ENCODE results near the gene EGF. TPM values are rescaled to one million over a fixed set of nuclear protein-coding genes. Genes with fewer than 3 reads are reported as not detected.
"Not testable (repeated sequence)": the region's sequence is repeated elsewhere in the genome, so short reads cannot be mapped to it uniquely, and the experiment has no call there.

EGF gene
- total RNA-seq, 2 experiments from 2014 or later, result not detected

GRCh38 chr4:109930872-109931271 is 18.2 kb downstream of the EGF start:
- no peak for DNase-seq
- no peak overlapping the region for H3K27ac Mint-ChIP-seq
- ChIA-PET CTCF (no interaction called here), POLR2A (no interaction called here)
- H3K4me3 Mint-ChIP-seq, result no peak overlapping the region
- H3K9me3 Mint-ChIP-seq, result no peaks in the 10 kb centered on the region
- no peaks in the 10 kb centered on the region for H3K27me3 Mint-ChIP-seq
- H3K36me3 Mint-ChIP-seq (ENCODE audit: low read depth), result no peaks in the 10 kb centered on the region
- H3K4me1 Mint-ChIP-seq, result no peaks in the 10 kb centered on the region

DNA sequence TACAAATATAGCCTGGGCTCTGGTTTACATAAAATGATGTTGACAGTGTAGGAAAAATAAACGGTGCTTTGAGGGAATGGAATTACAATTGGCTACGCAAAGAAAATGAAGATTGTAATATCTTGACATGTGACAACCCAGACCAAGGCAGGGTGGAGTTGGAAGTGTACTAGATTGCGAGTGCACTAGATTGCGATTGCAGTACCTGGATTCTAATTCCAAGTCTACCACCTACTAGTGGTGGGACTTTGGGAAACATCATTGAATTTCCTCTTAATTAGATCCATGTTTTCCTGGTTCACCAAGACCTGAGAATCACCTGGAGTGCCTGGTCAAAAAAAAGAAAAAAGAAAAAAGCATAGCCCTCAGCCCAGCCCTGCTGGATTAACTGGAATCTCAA is 18.6 kb downstream of the EGF start:
- no peaks in the 10 kb centered on the region for H3K4me1 Mint-ChIP-seq
- H3K27ac Mint-ChIP-seq, result no peak overlapping the region
- no peaks in the 10 kb centered on the region for H3K36me3 Mint-ChIP-seq (ENCODE audit: low read depth)
- DNase-seq, result no peak
- no peak overlapping the region for H3K4me3 Mint-ChIP-seq
- ChIA-PET POLR2A (no interaction called here), CTCF (no interaction called here)
- H3K27me3 Mint-ChIP-seq, result peaks cover under 1% of the 10 kb centered on the region
- no peaks in the 10 kb centered on the region for H3K9me3 Mint-ChIP-seq

GRCh38 chr4:109937352-109937751 is 24.7 kb downstream of the EGF start:
- POLR2A ChIA-PET; H3K4me1 Mint-ChIP-seq; H3K9me3 Mint-ChIP-seq; H3K4me3 Mint-ChIP-seq; DNase-seq; H3K36me3 Mint-ChIP-seq (ENCODE audit: low read depth); H3K27ac Mint-ChIP-seq: not testable (repeated sequence)
- peaks cover 16% of the 10 kb centered on the region for H3K27me3 Mint-ChIP-seq
- CTCF ChIA-PET, result interaction anchor here (0.6 kb wide), 1 partner anchor 228 kb away, joined by 3 read pairs; no protein-coding TSS in a partner anchor

DNA sequence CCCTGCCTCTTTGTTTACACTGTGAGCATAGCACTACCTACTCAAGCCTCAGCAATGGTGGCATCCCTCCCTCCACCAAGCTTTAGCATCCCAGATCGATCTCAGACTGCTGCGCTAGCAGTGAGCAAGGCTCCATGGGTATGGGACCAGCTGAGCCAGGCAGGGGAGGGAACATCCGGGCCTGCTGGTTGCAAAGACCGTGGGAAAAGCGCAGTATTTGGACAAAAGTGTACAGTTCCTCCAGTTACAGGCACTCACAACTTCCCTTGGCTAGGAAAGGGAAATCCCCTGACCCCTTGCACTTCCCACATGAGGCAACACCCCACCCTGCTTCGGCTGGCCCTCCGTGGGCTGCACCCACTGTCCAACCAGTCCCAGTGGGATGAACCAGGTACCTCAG is 26.5 kb downstream of the EGF start:
- CTCF ChIA-PET, result no interaction called here
- no peak overlapping the region for H3K4me3 Mint-ChIP-seq
- DNase-seq, result no peak

DNA sequence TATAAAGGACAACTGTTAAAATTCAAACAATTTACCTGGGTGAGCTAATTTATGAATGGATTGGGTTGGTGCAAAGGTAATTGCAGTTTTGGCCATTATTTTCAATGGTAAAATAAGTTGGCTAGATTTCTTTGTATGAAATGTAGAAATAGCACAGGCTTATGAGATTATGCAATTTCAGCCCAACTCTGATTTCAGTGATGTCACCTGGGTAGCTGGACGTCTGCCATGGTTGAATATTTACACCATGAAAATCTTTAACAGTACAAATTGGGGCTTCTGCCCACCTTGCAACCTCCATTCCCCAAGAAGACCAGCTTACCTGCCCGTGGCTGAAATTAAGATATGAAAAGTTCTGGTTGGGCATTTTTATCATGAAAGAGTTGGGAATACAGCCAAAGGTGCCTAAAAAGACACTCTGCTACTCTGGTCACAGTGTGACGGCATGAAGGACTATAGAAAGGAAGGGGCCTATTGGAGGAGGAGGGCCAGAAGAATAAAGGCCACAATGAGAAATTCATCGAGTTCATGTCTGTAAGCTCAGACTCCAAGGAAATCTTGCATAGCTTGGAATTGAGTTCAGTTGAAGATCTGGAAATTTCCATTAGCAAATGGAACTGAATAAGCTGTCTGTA is 29.7 kb downstream of the EGF start:
- no peak for DNase-seq
- Mint-ChIP-seq H3K4me1 (no peaks in the 10 kb centered on the region), H3K9me3 (no peaks in the 10 kb centered on the region), H3K27me3 (peaks cover 6% of the 10 kb centered on the region), H3K27ac (no peak overlapping the region), H3K4me3 (no peak overlapping the region), H3K36me3 (ENCODE audit: low read depth) (no peaks in the 10 kb centered on the region)
- CTCF ChIA-PET, result no interaction called here
- POLR2A ChIA-PET, result no interaction called here

More for the DNA sequence above, 26.5 kb downstream of the EGF start:
- Mint-ChIP-seq H3K27me3 (peaks cover 16% of the 10 kb centered on the region), H3K9me3 (no peaks in the 10 kb centered on the region), H3K36me3 (ENCODE audit: low read depth) (no peaks in the 10 kb centered on the region), H3K4me1 (no peaks in the 10 kb centered on the region), H3K27ac (no peak overlapping the region)
- POLR2A ChIA-PET, result interaction anchor here (0.6 kb wide), 1 partner anchor 1395 kb away, joined by 3 read pairs; no protein-coding TSS in a partner anchor

DNA sequence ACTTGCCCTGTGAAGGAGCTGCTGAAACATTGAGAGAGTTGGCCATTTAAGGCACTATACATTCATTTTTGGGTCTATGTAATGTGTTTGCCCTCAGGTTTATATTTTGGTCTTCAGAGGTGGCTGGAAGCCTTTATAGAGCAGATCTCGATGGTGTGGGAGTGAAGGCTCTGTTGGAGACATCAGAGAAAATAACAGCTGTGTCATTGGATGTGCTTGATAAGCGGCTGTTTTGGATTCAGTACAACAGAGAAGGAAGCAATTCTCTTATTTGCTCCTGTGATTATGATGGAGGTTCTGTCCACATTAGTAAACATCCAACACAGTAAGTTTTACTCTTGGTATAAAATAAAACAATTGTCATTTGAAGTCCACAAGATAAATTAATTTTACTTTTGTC is 31.1 kb downstream of the EGF start:
- H3K9me3 Mint-ChIP-seq, result no peaks in the 10 kb centered on the region
- DNase-seq, result no peak
- POLR2A ChIA-PET, result no interaction called here
- H3K27me3 Mint-ChIP-seq, result peaks cover 4% of the 10 kb centered on the region
- peaks cover 2% of the 10 kb centered on the region for H3K4me1 Mint-ChIP-seq
- H3K36me3 Mint-ChIP-seq (ENCODE audit: low read depth), result no peaks in the 10 kb centered on the region
- H3K27ac Mint-ChIP-seq, result no peak overlapping the region
- no peak overlapping the region for H3K4me3 Mint-ChIP-seq
- CTCF ChIA-PET, result no interaction called here

- no peak overlapping the region for H3K4me3 Mint-ChIP-seq
- CTCF ChIA-PET, result no interaction called here
Measured at GRCh38 chr4:109944591-109944990, 31.9 kb downstream of the EGF start.

GRCh38 chr4:109945056-109945455 is 32.4 kb downstream of the EGF start:
- Mint-ChIP-seq H3K4me1 (peaks cover 2% of the 10 kb centered on the region), H3K27ac (no peak overlapping the region), H3K36me3 (ENCODE audit: low read depth) (no peaks in the 10 kb centered on the region), H3K4me3 (no peak overlapping the region), H3K9me3 (no peaks in the 10 kb centered on the region), H3K27me3 (peaks cover 4% of the 10 kb centered on the region)
- ChIA-PET CTCF (no interaction called here), POLR2A (no interaction called here)
- no peak for DNase-seq

More at GRCh38 chr4:109944591-109944990, 31.9 kb downstream of the EGF start:
- POLR2A ChIA-PET, result no interaction called here
- H3K27me3 Mint-ChIP-seq, result peaks cover 4% of the 10 kb centered on the region
- DNase-seq, result no peak
- peaks cover 2% of the 10 kb centered on the region for H3K4me1 Mint-ChIP-seq
- no peaks in the 10 kb centered on the region for H3K36me3 Mint-ChIP-seq (ENCODE audit: low read depth)
- no peak overlapping the region for H3K27ac Mint-ChIP-seq
- H3K9me3 Mint-ChIP-seq, result no peaks in the 10 kb centered on the region

DNA sequence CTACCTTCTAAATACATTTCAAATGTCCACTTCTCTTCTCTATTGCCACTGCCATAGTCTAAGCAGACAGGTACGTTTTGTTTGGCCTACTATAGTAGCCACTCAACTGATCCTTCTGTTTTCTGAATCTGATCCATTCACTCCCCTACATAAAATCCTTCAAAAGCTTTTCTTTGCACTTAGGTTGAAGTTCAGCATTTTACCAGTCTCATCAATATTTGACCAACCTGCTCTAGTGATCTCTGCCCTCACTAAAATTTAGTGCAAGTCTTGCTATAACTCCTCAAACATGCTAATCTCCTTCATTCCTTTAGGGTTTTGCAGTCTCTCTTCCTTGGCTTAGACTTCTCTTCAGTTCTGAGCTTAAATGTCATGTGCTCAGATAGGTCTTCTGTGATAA is 33.4 kb downstream of the EGF start:
- Mint-ChIP-seq H3K9me3 (no peaks in the 10 kb centered on the region), H3K36me3 (ENCODE audit: low read depth) (no peaks in the 10 kb centered on the region), H3K27me3 (peaks cover 4% of the 10 kb centered on the region), H3K4me1 (peaks cover 2% of the 10 kb centered on the region), H3K27ac (no peak overlapping the region), H3K4me3 (no peak overlapping the region)
- CTCF ChIA-PET, result no interaction called here
- POLR2A ChIA-PET, result no interaction called here
- DNase-seq, result no peak

GRCh38 chr4:109947457-109947856 is 34.8 kb downstream of the EGF start:
- no peak overlapping the region for H3K27ac Mint-ChIP-seq
- H3K4me1 Mint-ChIP-seq, result peaks cover 2% of the 10 kb centered on the region
- ChIA-PET CTCF (interaction anchor here (0.5 kb wide), 1 partner anchor 86 kb away, joined by 3 read pairs; no protein-coding TSS in a partner anchor), POLR2A (no interaction called here)
- no peak overlapping the region for H3K4me3 Mint-ChIP-seq
- H3K27me3 Mint-ChIP-seq, result no peaks in the 10 kb centered on the region
- no peaks in the 10 kb centered on the region for H3K36me3 Mint-ChIP-seq (ENCODE audit: low read depth)
- no peak for DNase-seq
- H3K9me3 Mint-ChIP-seq, result no peaks in the 10 kb centered on the region

DNA sequence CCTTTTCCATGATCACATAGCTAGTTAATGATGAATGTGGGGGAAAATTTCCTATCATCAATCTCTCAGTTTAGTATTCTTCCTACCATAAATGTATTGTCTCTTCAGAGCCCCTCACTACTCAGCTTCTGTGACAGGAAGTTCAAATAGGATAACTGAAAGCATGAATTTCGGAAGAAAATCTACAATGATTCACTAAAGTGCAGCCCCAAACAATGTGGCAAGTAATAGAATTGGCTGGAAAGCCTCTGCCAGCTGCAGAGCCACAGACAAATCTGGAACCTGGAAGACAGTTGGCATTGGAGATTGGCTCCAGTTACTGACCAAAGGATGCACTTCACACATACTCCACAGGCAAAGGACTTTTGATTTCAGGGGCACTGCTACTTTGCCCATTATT is 35.2 kb downstream of the EGF start:
- ChIA-PET POLR2A (no interaction called here), CTCF (interaction anchor here (0.5 kb wide), 1 partner anchor 87 kb away, joined by 3 read pairs; no protein-coding TSS in a partner anchor)
- Mint-ChIP-seq H3K27me3 (no peaks in the 10 kb centered on the region), H3K36me3 (ENCODE audit: low read depth) (no peaks in the 10 kb centered on the region), H3K4me3 (no peak overlapping the region), H3K27ac (no peak overlapping the region), H3K9me3 (no peaks in the 10 kb centered on the region), H3K4me1 (peaks cover 2% of the 10 kb centered on the region)
- DNase-seq, result no peak

DNA sequence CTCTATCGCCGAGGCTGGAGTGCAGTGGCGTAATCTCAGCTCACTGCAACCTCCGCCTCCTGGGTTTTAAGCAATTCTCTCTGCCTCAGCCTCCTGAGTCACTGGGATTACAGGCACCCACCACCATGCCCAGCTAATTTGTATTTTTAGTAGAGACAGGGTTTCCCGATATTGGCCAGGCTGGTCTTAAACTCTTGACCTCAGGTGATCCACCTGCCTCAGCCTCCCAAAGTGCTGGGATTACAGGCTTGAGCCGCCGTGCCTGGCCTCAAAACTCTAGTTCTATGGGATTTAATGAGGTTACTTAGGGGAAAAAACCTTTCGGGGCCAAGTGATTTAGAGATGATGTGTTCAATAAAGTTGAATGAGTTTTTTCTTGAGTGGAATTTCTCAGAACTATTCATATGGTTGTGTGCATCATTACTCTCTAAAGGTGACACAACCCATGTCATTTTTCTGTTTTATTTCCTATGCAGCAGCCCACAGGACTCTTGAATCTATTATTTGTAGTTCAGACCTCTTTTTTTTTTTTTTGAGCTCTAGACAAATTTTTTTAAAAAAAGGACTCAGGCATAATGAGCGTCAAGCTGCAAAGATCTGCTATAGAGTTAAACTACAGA is 36.5 kb downstream of the EGF start:
- H3K4me1 Mint-ChIP-seq, CTCF ChIA-PET: not testable (repeated sequence)

DNA sequence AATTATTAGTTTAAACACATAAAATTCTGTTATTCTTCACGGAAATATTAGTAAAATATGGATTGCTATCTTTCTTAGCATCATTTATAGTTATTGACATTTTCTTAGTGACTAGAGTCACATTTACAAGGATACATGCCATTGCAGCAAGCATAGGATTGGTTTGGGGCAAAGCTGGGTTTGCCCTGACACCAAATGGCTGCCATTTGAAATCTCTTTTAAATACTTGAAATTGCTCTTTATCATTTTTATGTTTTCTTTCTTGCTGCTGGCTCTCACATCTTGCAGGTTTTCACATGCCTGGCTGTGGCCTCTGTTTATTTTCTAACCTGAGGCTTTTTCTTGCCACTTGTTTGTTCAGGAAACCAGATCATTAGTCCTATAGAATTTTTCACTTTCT is 39.9 kb downstream of the EGF start:
- ChIA-PET POLR2A (no interaction called here), CTCF (no interaction called here)
- no peak overlapping the region for H3K4me3 Mint-ChIP-seq
- peaks cover 2% of the 10 kb centered on the region for H3K4me1 Mint-ChIP-seq
- peaks cover 6% of the 10 kb centered on the region for H3K27me3 Mint-ChIP-seq
- no peak for DNase-seq
- no peak overlapping the region for H3K27ac Mint-ChIP-seq
- no peaks in the 10 kb centered on the region for H3K36me3 Mint-ChIP-seq (ENCODE audit: low read depth)
- H3K9me3 Mint-ChIP-seq, result no peaks in the 10 kb centered on the region

More for the DNA sequence above, 36.5 kb downstream of the EGF start:
- not testable (repeated sequence) for H3K27ac Mint-ChIP-seq; H3K36me3 Mint-ChIP-seq (ENCODE audit: low read depth); DNase-seq; H3K9me3 Mint-ChIP-seq; H3K4me3 Mint-ChIP-seq; H3K27me3 Mint-ChIP-seq
- POLR2A ChIA-PET, result interaction anchor here (0.6 kb wide), 1 partner anchor 1075 kb away, joined by 3 read pairs; no protein-coding TSS in a partner anchor

DNA sequence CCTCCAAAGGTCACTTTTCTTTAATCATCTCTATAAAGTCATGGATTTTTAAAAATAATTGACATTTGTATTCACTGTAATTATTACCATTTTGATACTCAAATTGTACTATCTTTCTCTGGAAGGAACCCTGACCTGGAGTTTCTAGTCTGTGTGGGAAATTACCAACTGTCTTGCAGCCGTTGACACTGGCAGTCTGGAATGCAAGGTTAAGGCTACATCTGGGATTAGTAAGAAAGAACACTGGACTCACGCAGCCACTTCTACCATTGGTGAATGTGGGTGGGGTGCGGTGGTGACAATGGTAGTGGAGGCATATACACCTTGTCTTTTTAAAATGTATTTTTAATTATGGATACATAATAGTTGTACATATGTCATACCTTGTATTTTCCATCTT is 40.9 kb downstream of the EGF start:
- H3K27ac Mint-ChIP-seq, result no peak overlapping the region
- no peak for DNase-seq
- POLR2A ChIA-PET, result no interaction called here
- CTCF ChIA-PET, result no interaction called here
- no peaks in the 10 kb centered on the region for H3K4me1 Mint-ChIP-seq
- H3K36me3 Mint-ChIP-seq (ENCODE audit: low read depth), result no peaks in the 10 kb centered on the region
- H3K9me3 Mint-ChIP-seq, result no peaks in the 10 kb centered on the region
- peaks cover 6% of the 10 kb centered on the region for H3K27me3 Mint-ChIP-seq
- H3K4me3 Mint-ChIP-seq, result no peak overlapping the region

All from activated CD4-positive, alpha-beta memory T cell treated with anti-CD3 and anti-CD28 coated beads, Interleukin-2, amount 10 ng/mL, durations not matched to agents 7 days and 5 days (primary cell).